K562 (cell line): ENCODE data around the gene SERTAD3. TPM values are rescaled to one million over a fixed set of nuclear protein-coding genes. Genes with fewer than 3 reads are reported as not detected.

Experiments used
- CC2D1A ChIP-seq: fragments of 450-650 bp; IDR thresholded peaks from 2 replicates; pipeline ENCODE4 v1.6.1; 2017; ENCODE audit warnings: mild to moderate bottlenecking
- ERF ChIP-seq: fragments of 450-650 bp; formaldehyde crosslinking; IDR thresholded peaks from 2 replicates; pipeline ENCODE4 v1.4.0; 2020; ENCODE audit warnings: mild to moderate bottlenecking, mixed read lengths
- ETV5 ChIP-seq: sonication (generic); formaldehyde crosslinking; IDR thresholded peaks from 2 replicates; pipeline ENCODE4 v1.4.0; 2020; ENCODE audit warnings: low read depth, mild to moderate bottlenecking, missing genetic modification reagents
- FIP1L1 ChIP-seq: fragments of 200-400 bp; formaldehyde crosslinking; IDR thresholded peaks from 2 replicates; pipeline ENCODE4 v1.6.1; 2018; ENCODE audit warnings: mild to moderate bottlenecking, low read depth, low read length; ENCODE audit not compliant: poor library complexity, severe bottlenecking
- HDAC1 ChIP-seq, 2 experiments: fragments of 450-650 bp; IDR thresholded peaks; 2 replicates each; pipeline ENCODE4 v1.6.1; 2016 to 2017; ENCODE audit warnings: inconsistent platforms in 1 of 2, mild to moderate bottlenecking in 1 of 2, moderate library complexity in 1 of 2
- HDAC6 ChIP-seq: IDR thresholded peaks from 2 replicates; pipeline ENCODE4 v1.6.1; 2012; ENCODE audit warnings: low read depth, mild to moderate bottlenecking, control low read depth, inconsistent platforms, low read length, moderate library complexity
- HEY1 ChIP-seq: fragments of 250-450 bp; sonication (Bioruptor Pico); IDR thresholded peaks from 2 replicates; pipeline ENCODE4 v1.5.0; 2020; ENCODE audit warnings: mild to moderate bottlenecking, moderate library complexity, borderline replicate concordance
- MAZ ChIP-seq, 2 experiments: fragments of 450-650 bp in 1 of 2; sonication (generic) in 1 of 2; formaldehyde crosslinking; IDR thresholded peaks in 1 of 2; conservative IDR thresholded peaks in 1 of 2; 2 replicates each; pipeline versions ENCODE4 v1.4.0 to v1.5.0; 2020; ENCODE audit warnings: mild to moderate bottlenecking in 1 of 2, missing genetic modification reagents in 1 of 2
- MCM3 ChIP-seq: fragments of 450-650 bp; IDR thresholded peaks from 2 replicates; pipeline ENCODE4 v1.6.1; 2016
- MTA2 ChIP-seq: fragments of 450-650 bp; IDR thresholded peaks from 2 replicates; pipeline ENCODE4 v1.6.1; 2016; ENCODE audit warnings: low read depth
- NR1H2 ChIP-seq: sonication (generic); formaldehyde crosslinking; IDR thresholded peaks from 2 replicates; pipeline ENCODE4 v1.4.0; 2020; ENCODE audit warnings: mild to moderate bottlenecking, missing genetic modification reagents
- PHTF2 ChIP-seq: fragments of 250-450 bp; sonication (Bioruptor Pico); IDR thresholded peaks from 2 replicates; pipeline ENCODE4 v1.5.0; 2021; ENCODE audit warnings: mild to moderate bottlenecking
- PML ChIP-seq: IDR thresholded peaks from 2 replicates; pipeline ENCODE4 v1.6.1; 2012; ENCODE audit warnings: low read length, inconsistent platforms
- RFX5 ChIP-seq: IDR thresholded peaks from 2 replicates; pipeline ENCODE4 v1.6.1; 2011; ENCODE audit warnings: low read depth, mild to moderate bottlenecking, improper control_type of control experiment, low read length
- SIN3A ChIP-seq, 2 experiments: fragments of 150-350 bp in 1 of 2; IDR thresholded peaks; 2 replicates each; pipeline ENCODE4 v1.6.1; 2011 to 2016; ENCODE audit warnings: borderline replicate concordance in 2 of 2, low read depth in 2 of 2, low read length in 2 of 2, mild to moderate bottlenecking in 2 of 2, moderate library complexity in 2 of 2; ENCODE audit not compliant: control insufficient read depth in 1 of 2
- SOX6 ChIP-seq: fragments of 450-650 bp; IDR thresholded peaks from 2 replicates; pipeline ENCODE4 v1.6.1; 2014; ENCODE audit warnings: mild to moderate bottlenecking
- SP2 ChIP-seq: IDR thresholded peaks from 2 replicates; pipeline ENCODE4 v1.6.1; 2011; ENCODE audit warnings: mild to moderate bottlenecking, low read depth, low read length, moderate library complexity; ENCODE audit not compliant: poor library complexity, severe bottlenecking; ENCODE audit errors: extremely low read depth
- ZBTB7A ChIP-seq: IDR thresholded peaks from 2 replicates; pipeline ENCODE4 v1.6.1; 2011; ENCODE audit warnings: low read depth, mild to moderate bottlenecking, low read length, moderate library complexity, borderline replicate concordance; ENCODE audit not compliant: control insufficient read depth
- ZNF146 ChIP-seq: IDR thresholded peaks from one replicate; pipeline ENCODE4 v1.6.1; 2018; ENCODE audit warnings: missing compliant biosample characterization; ENCODE audit not compliant: unreplicated experiment
- ZNF175 ChIP-seq: fragments of 200-800 bp; sonication (Bioruptor generic); IDR thresholded peaks from 2 replicates; pipeline ENCODE4 v1.6.1; 2016; ENCODE audit warnings: low read depth, mild to moderate bottlenecking, missing genetic modification characterization, missing compliant biosample characterization
- polyA plus RNA-seq, 8 experiments: library from polyadenylated mRNA; depleted of rRNA in 4 of 8; stranded (reverse) in 5 of 8; unstranded in 3 of 8; fragments of >200 nt; fragmentation: Nextera tagmentation in 2 of 8; fragmentation: Illumina TruSeq in 1 of 8; extraction: Ambion mirVana in 2 of 8; extraction: Trizol in 1 of 8; gene quantifications; 2 replicates each; pipeline versions ENCODE4 v1.2.1 to v1.2.3, GENCODE V29; 2011 to 2014; ENCODE audit warnings: inconsistent platforms in 1 of 8, missing spikeins in 1 of 8
- total RNA-seq, 7 experiments: library from RNA; depleted of rRNA in 6 of 7; stranded (reverse); fragments of >200 nt in 6 of 7; fragmentation: Illumina TruSeq in 2 of 7; extraction: Trizol in 2 of 7; gene quantifications; 2 replicates each; pipeline versions ENCODE4 v1.2.1 to v1.2.3, GENCODE V29; 2011 to 2021; ENCODE audit warnings: low replicate concordance in 1 of 7
- TF ChIP-seq, protein P1 (sequence below): fragments of 450-650 bp; IDR thresholded peaks from 2 replicates; pipeline ENCODE4 v1.6.1; 2016; ENCODE audit warnings: low read depth

SERTAD3 gene
- total and polyA plus RNA-seq, 9 of the 15 experiments (the other 6 are each of a cell fraction or from before 2014, with no cell fraction given) = 5.4 to 28.9 (median 17.5) TPM

DNA sequence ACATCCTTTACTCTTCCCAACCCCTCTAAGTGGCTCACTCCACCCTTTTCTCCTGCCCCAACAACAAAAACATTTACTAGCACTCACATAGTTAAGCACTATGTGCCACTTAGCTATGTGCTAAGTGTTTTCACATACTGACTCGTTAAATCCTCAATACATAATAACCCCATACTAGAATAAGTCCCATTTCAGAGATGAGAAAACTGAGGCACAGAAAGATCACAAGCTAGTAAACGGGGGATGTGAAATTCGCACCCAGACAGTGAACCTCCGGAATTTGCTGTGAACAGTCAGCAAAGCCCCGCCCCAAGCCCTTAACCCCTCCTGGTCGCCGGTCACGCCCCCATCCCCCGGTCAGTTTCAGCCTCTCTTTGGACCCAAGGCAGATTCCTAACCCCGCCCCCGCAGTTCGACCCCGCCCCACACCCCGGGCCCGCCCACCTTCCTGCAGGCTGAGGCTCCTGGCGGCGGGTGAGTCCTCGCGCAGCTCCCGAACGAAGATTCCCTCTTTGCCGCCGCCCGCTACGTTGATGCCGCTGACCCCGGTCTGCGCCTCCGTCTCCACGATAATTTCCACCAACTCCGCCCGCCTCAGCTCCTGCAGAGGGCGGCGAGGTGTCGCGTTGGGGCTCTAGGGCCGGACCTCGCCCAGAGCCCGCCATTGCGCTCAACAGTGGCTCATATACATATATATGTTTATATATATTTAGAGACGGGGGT lies 40.7 kb downstream of the SERTAD3 start (continued):
- TF ChIP-seq SIN3A (IDR thresholded peaks at IDR 0.05; ENCODE audit: borderline replicate concordance in 2 of 2, control insufficient read depth in 1 of 2, low read depth in 2 of 2, low read length in 2 of 2) (no peak), FIP1L1 (no peak), MTA2 (no peak), ERF (CRISPR knock-in tag) (no peak), NR1H2 (CRISPR knock-in tag) (no peak), SP2 (no peak), ZNF175 (CRISPR knock-in tag) (no peak), PHTF2 (no peak), HDAC1 (IDR thresholded peaks at IDR 0.05) (peak; percentile 64 to 66; a peak in 2 of 4 replicates), RFX5 (no peak), CC2D1A (0 out of 2 replicates have a peak, but pooled peaks have one; percentile 43), HEY1 (CRISPR knock-in tag) (no peak), PML (no peak), SOX6 (peak; percentile 20; the same call in 1 of the 2 replicates), ZBTB7A (peak; percentile 43; the same call in 1 of the 2 replicates), ZNF146 (CRISPR knock-in tag) (no peak), ETV5 (CRISPR knock-in tag) (no peak), MAZ (CRISPR knock-in tag; conservative IDR thresholded peaks at IDR 0.05 in 1 of 2, IDR thresholded peaks at IDR 0.05 in 1 of 2) (0 out of 4 replicates have a peak, but pooled peaks of 1 of the 2 experiments have one; percentile 40), HDAC6 (no peak), MCM3 (no peak)
- TF ChIP-seq, protein P1, sequence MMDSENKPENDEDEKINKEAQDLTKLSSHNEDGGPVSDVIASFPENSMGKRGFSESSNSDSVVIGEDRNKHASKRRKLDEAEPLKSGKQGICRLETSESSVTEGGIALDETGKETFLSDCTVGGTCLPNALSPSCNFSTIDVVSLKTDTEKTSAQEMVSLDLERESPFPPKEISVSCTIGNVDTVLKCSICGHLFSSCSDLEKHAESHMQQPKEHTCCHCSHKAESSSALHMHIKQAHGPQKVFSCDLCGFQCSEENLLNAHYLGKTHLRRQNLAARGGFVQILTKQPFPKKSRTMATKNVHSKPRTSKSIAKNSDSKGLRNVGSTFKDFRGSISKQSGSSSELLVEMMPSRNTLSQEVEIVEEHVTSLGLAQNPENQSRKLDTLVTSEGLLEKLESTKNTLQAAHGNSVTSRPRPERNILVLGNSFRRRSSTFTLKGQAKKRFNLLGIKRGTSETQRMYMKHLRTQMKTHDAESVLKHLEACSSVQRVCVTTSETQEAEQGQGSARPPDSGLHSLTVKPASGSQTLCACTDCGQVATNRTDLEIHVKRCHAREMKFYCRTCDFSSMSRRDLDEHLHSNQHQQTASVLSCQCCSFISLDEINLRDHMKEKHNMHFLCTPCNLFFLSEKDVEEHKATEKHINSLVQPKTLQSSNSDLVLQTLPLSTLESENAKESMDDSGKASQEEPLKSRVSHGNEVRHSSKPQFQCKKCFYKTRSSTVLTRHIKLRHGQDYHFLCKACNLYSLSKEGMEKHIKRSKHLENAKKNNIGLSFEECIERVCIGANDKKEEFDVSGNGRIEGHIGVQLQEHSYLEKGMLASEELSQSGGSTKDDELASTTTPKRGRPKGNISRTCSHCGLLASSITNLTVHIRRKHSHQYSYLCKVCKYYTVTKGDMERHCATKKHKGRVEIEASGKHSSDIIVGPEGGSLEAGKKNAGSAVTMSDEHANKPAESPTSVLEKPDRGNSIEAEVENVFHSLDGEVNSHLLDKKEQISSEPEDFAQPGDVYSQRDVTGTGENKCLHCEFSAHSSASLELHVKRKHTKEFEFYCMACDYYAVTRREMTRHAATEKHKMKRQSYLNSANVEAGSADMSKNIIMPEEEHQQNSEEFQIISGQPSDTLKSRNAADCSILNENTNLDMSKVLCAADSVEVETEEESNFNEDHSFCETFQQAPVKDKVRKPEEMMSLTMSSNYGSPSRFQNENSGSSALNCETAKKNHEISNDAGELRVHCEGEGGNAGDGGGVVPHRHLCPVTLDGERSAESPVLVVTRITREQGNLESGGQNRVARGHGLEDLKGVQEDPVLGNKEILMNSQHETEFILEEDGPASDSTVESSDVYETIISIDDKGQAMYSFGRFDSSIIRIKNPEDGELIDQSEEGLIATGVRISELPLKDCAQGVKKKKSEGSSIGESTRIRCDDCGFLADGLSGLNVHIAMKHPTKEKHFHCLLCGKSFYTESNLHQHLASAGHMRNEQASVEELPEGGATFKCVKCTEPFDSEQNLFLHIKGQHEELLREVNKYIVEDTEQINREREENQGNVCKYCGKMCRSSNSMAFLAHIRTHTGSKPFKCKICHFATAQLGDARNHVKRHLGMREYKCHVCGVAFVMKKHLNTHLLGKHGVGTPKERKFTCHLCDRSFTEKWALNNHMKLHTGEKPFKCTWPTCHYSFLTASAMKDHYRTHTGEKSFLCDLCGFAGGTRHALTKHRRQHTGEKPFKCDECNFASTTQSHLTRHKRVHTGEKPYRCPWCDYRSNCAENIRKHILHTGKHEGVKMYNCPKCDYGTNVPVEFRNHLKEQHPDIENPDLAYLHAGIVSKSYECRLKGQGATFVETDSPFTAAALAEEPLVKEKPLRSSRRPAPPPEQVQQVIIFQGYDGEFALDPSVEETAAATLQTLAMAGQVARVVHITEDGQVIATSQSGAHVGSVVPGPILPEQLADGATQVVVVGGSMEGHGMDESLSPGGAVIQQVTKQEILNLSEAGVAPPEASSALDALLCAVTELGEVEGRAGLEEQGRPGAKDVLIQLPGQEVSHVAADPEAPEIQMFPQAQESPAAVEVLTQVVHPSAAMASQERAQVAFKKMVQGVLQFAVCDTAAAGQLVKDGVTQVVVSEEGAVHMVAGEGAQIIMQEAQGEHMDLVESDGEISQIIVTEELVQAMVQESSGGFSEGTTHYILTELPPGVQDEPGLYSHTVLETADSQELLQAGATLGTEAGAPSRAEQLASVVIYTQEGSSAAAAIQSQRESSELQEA = no peak
